ENCODE data around the gene KHDC4. TPM values are rescaled to one million over a fixed set of nuclear protein-coding genes. Genes with fewer than 3 reads are reported as not detected.
"Not testable (repeated sequence)": the region's sequence is repeated elsewhere in the genome, so short reads cannot be mapped to it uniquely, and the experiment has no call there.

The KHDC4 gene
- total RNA-seq, 1 donor from 2014 or later, result 81.8 TPM

DNA sequence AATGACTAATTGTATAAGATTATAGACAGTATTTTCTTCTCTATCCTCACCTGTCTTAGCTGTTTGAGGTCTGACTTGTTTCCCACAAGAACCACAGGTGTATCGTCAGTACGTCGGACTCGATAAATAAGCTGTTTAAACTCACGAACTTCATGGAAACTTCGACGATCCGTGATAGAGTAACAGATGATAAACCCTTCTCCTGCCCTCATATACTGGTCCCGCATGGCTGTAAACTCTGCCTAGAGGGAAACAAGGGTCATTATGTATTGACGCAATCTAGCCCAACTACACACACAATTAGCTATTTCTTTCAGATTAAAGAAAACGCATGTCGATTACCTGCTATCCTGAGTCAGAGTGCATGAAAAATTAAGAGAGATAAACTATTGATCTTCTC is 30.0 kb downstream of the KHDC4 start:
- intact Hi-C loops (cut with micrococcal nuclease), result no loop called here
- Mint-ChIP-seq H3K36me3 (ENCODE audit: low read depth) (peaks cover 26% of the 10 kb centered on the region), H3K27me3 (ENCODE audit: insufficient read depth) (no peaks in the 10 kb centered on the region), H3K9me3 (no peaks in the 10 kb centered on the region), H3K4me3 (no peak overlapping the region), H3K27ac (no peak overlapping the region), H3K4me1 (ENCODE audit: low read depth) (no peaks in the 10 kb centered on the region)
- DNase-seq (ENCODE audit: low spot score), result no peak

DNA sequence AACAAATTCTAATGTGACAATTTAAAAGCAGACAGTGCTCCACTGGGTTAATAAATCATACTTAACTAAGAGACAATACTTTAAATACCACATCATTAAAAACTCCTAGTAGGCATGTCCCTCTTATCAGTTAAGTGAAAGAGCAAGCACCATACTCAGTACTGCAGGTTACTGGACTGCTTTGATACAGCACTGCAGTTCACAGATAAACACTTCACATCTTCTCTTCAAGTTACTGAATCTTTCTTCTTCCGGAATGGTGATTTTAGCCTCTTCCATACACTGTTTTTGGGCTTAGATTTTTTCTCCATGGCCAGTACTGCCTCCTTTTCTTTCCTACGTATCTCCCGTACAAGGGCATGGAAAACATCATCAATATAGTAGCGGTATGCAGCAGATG is 34.1 kb downstream of the KHDC4 start:
- Mint-ChIP-seq H3K4me3 (no peak overlapping the region), H3K27ac (no peak overlapping the region), H3K4me1 (ENCODE audit: low read depth) (peaks cover 11% of the 10 kb centered on the region), H3K9me3 (no peaks in the 10 kb centered on the region), H3K27me3 (ENCODE audit: insufficient read depth) (no peaks in the 10 kb centered on the region), H3K36me3 (ENCODE audit: low read depth) (peaks cover 32% of the 10 kb centered on the region)
- DNase-seq (ENCODE audit: low spot score), result no peak
- intact Hi-C loops (cut with micrococcal nuclease), result no loop called here

DNA sequence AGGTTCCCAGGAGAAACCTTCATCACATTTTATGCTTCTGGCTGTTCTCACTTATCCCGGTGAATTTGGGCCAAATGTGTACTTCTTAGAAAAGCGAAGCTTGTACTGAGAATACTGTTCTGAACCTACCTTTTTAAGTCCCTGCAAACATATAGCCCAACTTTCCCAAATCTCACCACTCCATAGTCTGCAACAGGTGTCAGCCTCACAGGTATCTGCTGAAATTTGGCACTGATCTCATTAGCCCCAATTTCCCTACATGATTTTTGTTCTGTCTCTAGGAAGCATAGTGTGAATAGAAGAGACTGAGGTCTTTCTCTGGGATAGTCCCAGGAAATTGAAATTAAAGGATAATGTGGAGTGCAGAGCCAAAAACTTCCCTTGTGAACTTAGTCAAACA is 34.5 kb downstream of the KHDC4 start:
- H3K36me3 Mint-ChIP-seq (ENCODE audit: low read depth), result peaks cover 31% of the 10 kb centered on the region
- intact Hi-C loops (cut with micrococcal nuclease), result no loop called here
- H3K9me3 Mint-ChIP-seq, result no peaks in the 10 kb centered on the region
- peaks cover 11% of the 10 kb centered on the region for H3K4me1 Mint-ChIP-seq (ENCODE audit: low read depth)
- H3K27ac Mint-ChIP-seq, result no peak overlapping the region
- no peak overlapping the region for H3K4me3 Mint-ChIP-seq
- no peaks in the 10 kb centered on the region for H3K27me3 Mint-ChIP-seq (ENCODE audit: insufficient read depth)
- no peak for DNase-seq (ENCODE audit: low spot score)

DNA sequence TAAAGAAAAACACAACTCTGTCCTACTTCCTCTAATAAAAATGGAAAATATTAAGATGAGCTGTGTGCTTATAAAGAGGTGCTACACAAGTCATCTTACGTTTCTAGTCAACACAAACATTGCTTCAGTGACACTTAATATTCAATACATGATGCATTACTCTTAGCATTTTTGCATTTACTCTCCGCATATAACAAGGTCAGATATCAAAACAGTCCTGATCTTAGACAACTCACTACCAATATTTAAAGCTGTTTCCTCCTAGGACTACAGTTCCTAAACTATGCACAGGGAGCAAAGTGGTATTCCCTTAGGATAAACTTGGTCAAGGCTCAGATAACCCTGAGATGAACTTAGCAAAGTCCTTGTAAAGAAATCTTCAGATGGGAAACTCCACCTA is 35.3 kb downstream of the KHDC4 start:
- no peak for DNase-seq (ENCODE audit: low spot score)
- Mint-ChIP-seq H3K27ac (no peak overlapping the region), H3K9me3 (no peaks in the 10 kb centered on the region), H3K4me3 (no peak overlapping the region), H3K36me3 (ENCODE audit: low read depth) (peaks cover 27% of the 10 kb centered on the region), H3K27me3 (ENCODE audit: insufficient read depth) (no peaks in the 10 kb centered on the region), H3K4me1 (ENCODE audit: low read depth) (peaks cover 11% of the 10 kb centered on the region)
- intact Hi-C loops (cut with micrococcal nuclease), result no loop called here

DNA sequence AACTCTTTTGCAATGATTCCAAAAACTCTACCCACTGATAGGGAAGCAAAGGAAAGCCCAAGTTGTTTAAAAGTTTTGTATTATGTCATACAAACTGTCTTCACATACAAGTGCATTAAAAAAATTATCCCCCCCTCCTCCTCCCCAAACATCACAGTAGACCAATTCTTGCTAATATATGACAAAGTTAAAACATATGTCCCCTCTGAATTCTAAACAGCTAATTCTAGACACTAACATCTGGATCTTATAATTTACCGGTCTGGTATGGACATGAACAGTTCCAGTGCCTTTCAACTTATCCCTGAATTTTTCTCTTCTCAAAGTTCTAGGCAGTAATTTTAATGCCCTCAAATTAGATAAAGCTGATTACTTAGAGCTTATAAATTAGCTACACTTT is 36.5 kb downstream of the KHDC4 start:
- Mint-ChIP-seq H3K4me3 (no peak overlapping the region), H3K36me3 (ENCODE audit: low read depth) (peaks cover 25% of the 10 kb centered on the region), H3K9me3 (no peaks in the 10 kb centered on the region), H3K27ac (no peak overlapping the region), H3K27me3 (ENCODE audit: insufficient read depth) (no peaks in the 10 kb centered on the region), H3K4me1 (ENCODE audit: low read depth) (peaks cover 22% of the 10 kb centered on the region)
- no peak for DNase-seq (ENCODE audit: low spot score)
- intact Hi-C loops (cut with micrococcal nuclease), result no loop called here

DNA sequence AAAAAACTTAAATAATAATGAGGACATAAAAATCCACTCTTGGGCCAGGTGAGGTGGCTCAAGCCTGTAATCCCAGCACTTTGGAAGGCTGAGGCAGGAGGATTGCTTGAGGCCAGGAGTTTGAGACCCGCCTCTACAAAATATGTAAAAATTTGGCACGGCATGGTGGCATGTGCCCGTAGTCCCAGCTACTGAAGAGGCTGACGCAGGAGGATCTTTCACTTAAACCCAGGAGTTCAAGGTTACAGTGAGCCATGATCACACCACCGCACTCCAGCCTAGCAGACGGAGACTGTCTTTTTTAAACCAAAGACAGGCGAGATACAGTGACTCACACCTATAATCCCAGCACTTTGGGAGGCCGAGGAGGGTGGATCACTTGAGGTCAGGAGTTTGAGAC is 37.7 kb downstream of the KHDC4 start:
- H3K27ac Mint-ChIP-seq; H3K27me3 Mint-ChIP-seq (ENCODE audit: insufficient read depth); DNase-seq (ENCODE audit: low spot score); intact Hi-C loops (cut with micrococcal nuclease); H3K9me3 Mint-ChIP-seq; H3K4me3 Mint-ChIP-seq: not testable (repeated sequence)
- Mint-ChIP-seq H3K4me1 (ENCODE audit: low read depth) (peaks cover 23% of the 10 kb centered on the region), H3K36me3 (ENCODE audit: low read depth) (peaks cover 25% of the 10 kb centered on the region)

DNA sequence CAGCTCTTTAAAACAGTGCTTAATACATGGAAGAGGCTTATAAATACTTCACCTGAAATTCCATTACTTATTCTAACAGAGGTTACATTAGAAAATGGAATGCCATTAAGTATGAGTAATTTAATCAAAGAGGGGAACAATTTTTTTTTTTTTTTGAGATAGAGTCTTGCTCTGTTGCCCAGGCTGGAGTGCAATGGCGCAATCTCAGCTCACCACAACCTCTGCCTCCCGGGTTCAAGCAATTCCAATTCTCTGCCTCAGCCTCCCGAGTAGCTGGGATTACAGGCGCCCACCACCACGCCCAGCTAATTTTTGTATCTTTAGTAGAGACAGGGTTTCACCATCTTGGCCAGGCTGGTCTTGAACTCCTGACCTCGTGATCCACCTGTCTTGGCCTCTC is 38.6 kb downstream of the KHDC4 start:
- H3K4me3 Mint-ChIP-seq; H3K27me3 Mint-ChIP-seq (ENCODE audit: insufficient read depth); H3K27ac Mint-ChIP-seq; intact Hi-C loops (cut with micrococcal nuclease); DNase-seq (ENCODE audit: low spot score); H3K9me3 Mint-ChIP-seq: not testable (repeated sequence)
- H3K36me3 Mint-ChIP-seq (ENCODE audit: low read depth), result peaks cover 25% of the 10 kb centered on the region
- peaks cover 23% of the 10 kb centered on the region for H3K4me1 Mint-ChIP-seq (ENCODE audit: low read depth)

DNA sequence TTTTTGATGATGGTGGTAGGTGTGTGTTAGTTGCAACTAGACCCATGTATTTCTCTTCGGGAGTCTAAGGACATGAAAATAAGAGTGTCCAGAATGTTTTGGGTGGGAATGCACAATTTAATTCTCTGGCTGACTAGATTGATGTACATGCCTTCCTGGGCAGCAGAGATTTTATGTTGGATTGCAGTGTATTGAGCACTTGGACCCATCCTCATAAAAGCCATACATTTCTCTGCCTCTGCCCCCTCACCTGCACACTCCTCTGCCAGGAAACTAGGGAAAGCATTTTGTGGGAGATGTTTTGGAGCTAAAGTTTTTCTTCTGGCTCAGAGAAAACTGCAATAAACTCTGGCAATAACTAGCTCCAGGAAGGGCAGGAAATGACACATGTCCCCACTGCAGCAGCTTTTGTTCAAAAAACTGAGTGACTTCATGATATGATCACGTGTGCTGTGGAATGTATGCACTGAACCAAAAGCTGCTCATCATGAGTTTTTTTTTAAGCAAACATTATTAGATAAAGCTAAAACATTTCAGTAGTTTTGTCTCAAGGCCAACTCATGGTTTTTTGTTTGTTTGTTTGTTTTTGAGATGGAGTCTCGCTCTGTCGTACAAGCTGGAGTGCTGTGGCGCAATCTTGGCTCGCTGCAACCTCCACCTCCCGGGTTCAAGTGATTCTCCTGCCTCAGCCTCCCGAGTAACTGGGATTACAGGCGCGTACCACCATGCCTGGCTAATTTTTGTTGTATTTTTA is 40.6 kb downstream of the KHDC4 start:
- H3K4me1 Mint-ChIP-seq (ENCODE audit: low read depth), result peaks cover 19% of the 10 kb centered on the region
- intact Hi-C loops (cut with micrococcal nuclease), result loop anchor here (1.0 kb wide), 1 partner anchor 36 kb away; the partner anchor contains the start of gene GON4L

DNA sequence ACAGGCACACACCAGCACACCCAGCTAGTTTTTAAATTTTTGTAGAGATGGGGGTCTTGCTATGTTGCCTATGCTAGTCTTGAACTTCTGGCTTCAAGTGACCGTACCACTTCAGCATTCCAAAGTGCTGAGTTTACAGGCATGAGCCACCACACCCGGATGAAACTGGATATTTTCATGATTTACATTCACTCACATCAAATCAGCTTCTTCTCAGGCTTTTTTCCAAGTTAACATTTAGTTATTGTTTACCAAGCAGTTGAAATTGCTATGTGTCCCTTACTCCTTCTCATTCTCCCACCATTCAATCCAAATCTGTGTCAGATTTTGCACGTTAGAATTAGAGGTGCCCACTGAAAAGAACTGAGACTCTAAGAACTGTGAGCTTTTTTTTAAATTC is 41.4 kb downstream of the KHDC4 start:
- no peak overlapping the region for H3K4me3 Mint-ChIP-seq
- intact Hi-C loops (cut with micrococcal nuclease), result loop anchor here (1.0 kb wide), 1 partner anchor 35 kb away; the partner anchor contains the start of gene GON4L
- H3K9me3 Mint-ChIP-seq, result no peaks in the 10 kb centered on the region
- H3K27me3 Mint-ChIP-seq (ENCODE audit: insufficient read depth), result no peaks in the 10 kb centered on the region
- H3K36me3 Mint-ChIP-seq (ENCODE audit: low read depth), result peaks cover 5% of the 10 kb centered on the region
- H3K27ac Mint-ChIP-seq, result peak overlapping the region; percentile 50
- DNase-seq (ENCODE audit: low spot score), result no peak
- peaks cover 16% of the 10 kb centered on the region for H3K4me1 Mint-ChIP-seq (ENCODE audit: low read depth)

More for the DNA sequence above, 40.6 kb downstream of the KHDC4 start:
- no peaks in the 10 kb centered on the region for H3K27me3 Mint-ChIP-seq (ENCODE audit: insufficient read depth)
- H3K36me3 Mint-ChIP-seq (ENCODE audit: low read depth), result peaks cover 7% of the 10 kb centered on the region
- DNase-seq (ENCODE audit: low spot score), result peak; percentile 17
- no peaks in the 10 kb centered on the region for H3K9me3 Mint-ChIP-seq
- H3K4me3 Mint-ChIP-seq, result no peak overlapping the region
- peak overlapping the region; percentile 50 for H3K27ac Mint-ChIP-seq

DNA sequence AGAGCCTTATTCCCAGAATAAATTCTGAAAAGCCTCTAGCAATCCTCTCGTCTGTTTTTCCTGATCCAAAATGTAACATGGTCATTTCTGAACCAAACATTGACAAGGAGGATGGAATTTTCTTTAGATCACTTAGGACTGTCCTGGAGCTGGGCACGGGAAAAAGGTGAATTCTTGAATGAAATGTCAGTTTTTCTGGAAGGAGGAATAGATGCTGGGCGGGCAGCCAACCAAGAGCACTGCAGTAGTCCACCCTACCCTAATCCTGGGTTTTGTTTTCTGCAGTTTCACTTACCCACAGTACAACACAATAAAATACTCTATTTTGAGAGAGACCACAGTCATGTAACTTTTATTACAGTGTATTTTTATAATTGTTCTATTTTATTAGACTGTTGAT is 44.0 kb downstream of the KHDC4 start:
- no peaks in the 10 kb centered on the region for H3K9me3 Mint-ChIP-seq
- no peaks in the 10 kb centered on the region for H3K36me3 Mint-ChIP-seq (ENCODE audit: low read depth)
- H3K27ac Mint-ChIP-seq, result no peak overlapping the region
- H3K27me3 Mint-ChIP-seq (ENCODE audit: insufficient read depth), result no peaks in the 10 kb centered on the region
- no peak for DNase-seq (ENCODE audit: low spot score)
- intact Hi-C loops (cut with micrococcal nuclease), result no loop called here
- peaks cover 12% of the 10 kb centered on the region for H3K4me1 Mint-ChIP-seq (ENCODE audit: low read depth)
- no peak overlapping the region for H3K4me3 Mint-ChIP-seq

DNA sequence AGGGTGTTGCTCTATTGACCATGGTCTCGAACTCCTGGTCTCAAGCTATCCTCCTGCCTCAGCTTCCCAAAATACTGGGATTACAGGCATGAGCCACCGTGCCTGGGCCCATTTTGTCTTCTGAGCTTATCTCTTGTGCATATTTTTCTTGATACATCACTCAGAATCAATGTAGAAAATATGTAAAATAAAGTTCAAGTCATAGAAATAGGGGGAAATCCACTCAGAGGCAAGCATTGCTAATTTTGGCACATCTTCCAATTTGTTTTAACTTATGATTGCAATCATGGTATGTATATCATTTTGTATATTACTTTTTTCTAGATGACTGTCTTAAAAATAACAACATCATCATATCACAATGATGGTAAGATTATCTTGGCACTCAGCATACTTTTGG is 44.6 kb downstream of the KHDC4 start:
- intact Hi-C loops (cut with micrococcal nuclease), result no loop called here
- H3K27me3 Mint-ChIP-seq (ENCODE audit: insufficient read depth), result no peaks in the 10 kb centered on the region
- peaks cover 12% of the 10 kb centered on the region for H3K4me1 Mint-ChIP-seq (ENCODE audit: low read depth)
- H3K36me3 Mint-ChIP-seq (ENCODE audit: low read depth), result no peaks in the 10 kb centered on the region
- H3K4me3 Mint-ChIP-seq, result no peak overlapping the region
- no peaks in the 10 kb centered on the region for H3K9me3 Mint-ChIP-seq
- no peak for DNase-seq (ENCODE audit: low spot score)
- no peak overlapping the region for H3K27ac Mint-ChIP-seq

DNA sequence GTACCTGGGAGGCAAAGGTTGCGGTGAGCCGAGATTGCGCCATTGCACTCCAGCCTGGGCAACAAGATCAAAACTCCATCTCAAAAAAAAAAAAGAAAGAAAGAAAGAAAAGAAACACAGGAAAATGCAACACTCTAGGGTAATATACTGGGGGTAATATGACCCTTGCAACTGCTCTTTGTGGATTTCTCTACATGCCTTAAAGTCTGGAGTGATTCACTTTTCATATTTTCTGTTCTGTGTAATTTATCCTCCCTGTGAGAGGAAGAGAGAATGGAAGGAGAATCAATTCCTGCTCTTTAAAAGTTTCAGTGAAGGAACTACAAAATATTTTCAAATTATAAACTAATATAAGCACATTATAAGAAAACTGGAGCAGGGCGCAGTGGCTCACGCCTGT is 45.7 kb downstream of the KHDC4 start:
- Mint-ChIP-seq H3K4me1 (ENCODE audit: low read depth) (peaks cover 9% of the 10 kb centered on the region), H3K36me3 (ENCODE audit: low read depth) (peaks cover 2% of the 10 kb centered on the region), H3K4me3 (no peak overlapping the region), H3K27ac (no peak overlapping the region), H3K27me3 (ENCODE audit: insufficient read depth) (no peaks in the 10 kb centered on the region), H3K9me3 (no peaks in the 10 kb centered on the region)
- no peak for DNase-seq (ENCODE audit: low spot score)
- intact Hi-C loops (cut with micrococcal nuclease), result no loop called here

DNA sequence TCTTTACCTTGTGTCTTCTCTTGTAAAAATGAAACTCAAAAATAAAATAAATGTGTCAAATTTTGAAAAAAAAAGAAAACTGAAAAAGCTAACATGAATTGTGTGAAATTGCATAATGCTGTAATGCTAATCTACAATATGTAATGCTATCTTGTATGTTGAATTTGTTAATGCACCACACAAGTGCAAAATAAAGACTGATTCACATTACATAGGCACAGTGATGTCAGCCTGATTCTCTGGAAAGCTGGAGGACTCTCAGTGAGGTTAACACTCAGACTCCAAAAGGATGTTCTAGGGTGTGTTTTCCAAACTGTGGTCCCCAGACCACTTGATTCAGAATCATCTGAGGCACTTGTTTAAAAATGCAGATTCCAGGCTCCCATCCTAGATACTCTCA is 49.2 kb downstream of the KHDC4 start:
- Mint-ChIP-seq H3K9me3 (no peaks in the 10 kb centered on the region), H3K4me3 (no peak overlapping the region), H3K27ac (no peak overlapping the region), H3K27me3 (ENCODE audit: insufficient read depth) (no peaks in the 10 kb centered on the region), H3K36me3 (ENCODE audit: low read depth) (peaks cover 13% of the 10 kb centered on the region), H3K4me1 (ENCODE audit: low read depth) (no peaks in the 10 kb centered on the region)
- intact Hi-C loops (cut with micrococcal nuclease), result no loop called here
- no peak for DNase-seq (ENCODE audit: low spot score)
